Measurements from ENCODE around the gene BAIAP2.

GRCh38 chr17:80986816-80987475, 48.0 kb upstream of the BAIAP2 start:
- TF ChIP-seq EP300 (IDR thresholded peaks at IDR 0.05) (no peak), CTCF (IDR thresholded peaks at IDR 0.05) (no peak), POLR2A (IDR thresholded peaks at IDR 0.05) (no peak)
